Measurements from ENCODE around the gene TRIM33.

- TF ChIP-seq, protein P1, sequence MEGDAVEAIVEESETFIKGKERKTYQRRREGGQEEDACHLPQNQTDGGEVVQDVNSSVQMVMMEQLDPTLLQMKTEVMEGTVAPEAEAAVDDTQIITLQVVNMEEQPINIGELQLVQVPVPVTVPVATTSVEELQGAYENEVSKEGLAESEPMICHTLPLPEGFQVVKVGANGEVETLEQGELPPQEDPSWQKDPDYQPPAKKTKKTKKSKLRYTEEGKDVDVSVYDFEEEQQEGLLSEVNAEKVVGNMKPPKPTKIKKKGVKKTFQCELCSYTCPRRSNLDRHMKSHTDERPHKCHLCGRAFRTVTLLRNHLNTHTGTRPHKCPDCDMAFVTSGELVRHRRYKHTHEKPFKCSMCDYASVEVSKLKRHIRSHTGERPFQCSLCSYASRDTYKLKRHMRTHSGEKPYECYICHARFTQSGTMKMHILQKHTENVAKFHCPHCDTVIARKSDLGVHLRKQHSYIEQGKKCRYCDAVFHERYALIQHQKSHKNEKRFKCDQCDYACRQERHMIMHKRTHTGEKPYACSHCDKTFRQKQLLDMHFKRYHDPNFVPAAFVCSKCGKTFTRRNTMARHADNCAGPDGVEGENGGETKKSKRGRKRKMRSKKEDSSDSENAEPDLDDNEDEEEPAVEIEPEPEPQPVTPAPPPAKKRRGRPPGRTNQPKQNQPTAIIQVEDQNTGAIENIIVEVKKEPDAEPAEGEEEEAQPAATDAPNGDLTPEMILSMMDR (IDR thresholded peaks at IDR 0.05) = no peak
- no peak for TF ChIP-seq EZH2 (IDR thresholded peaks at IDR 0.05)
Measured at GRCh38 chr1:114386129-114387009, 124.6 kb downstream of the TRIM33 start.

All from neural progenitor cell (in vitro differentiated cells).